Sigmoid colon (tissue), 7 donors: ENCODE measurements around the gene PATL1. TPM values are rescaled to one million over a fixed set of nuclear protein-coding genes. Genes with fewer than 3 reads are reported as not detected.

Source experiments
- DNase-seq: peaks from one replicate; pipeline ENCODE4 v3.0.0-alpha.2; 2019
- H3K27ac ChIP-seq, 4 donors: fragments of 200-600 bp; sonication (generic); one replicate each; pipeline ENCODE4 v1.5.1; 2016 to 2019; ENCODE audit warnings: mild to moderate bottlenecking in 1 of 4
- H3K27me3 ChIP-seq, 3 donors: fragments of 200-600 bp; sonication (generic); one replicate each; pipeline ENCODE4 v1.5.1; 2019; ENCODE audit warnings: mild to moderate bottlenecking in 1 of 3
- H3K36me3 ChIP-seq, 4 donors: fragments of 200-600 bp; sonication (generic); one replicate each; pipeline ENCODE4 v1.5.1; 2016 to 2019
- H3K4me1 ChIP-seq, 4 donors: fragments of 200-600 bp; sonication (generic); one replicate each; pipeline ENCODE4 v1.5.1; 2017 to 2019
- H3K4me3 ChIP-seq, 4 donors: fragments of 200-600 bp; sonication (generic); one replicate each; pipeline ENCODE4 v1.5.1; 2017 to 2019; ENCODE audit warnings: mild to moderate bottlenecking in 2 of 4, moderate library complexity in 1 of 4
- H3K9me3 ChIP-seq, 4 donors: fragments of 200-600 bp in 3 of 4; sonication (generic) in 3 of 4; one replicate each; pipeline versions ENCODE4 v1.5.1 to v1.6.1; 2013 to 2019
- CTCF ChIP-seq, 4 experiments: fragments of 450-650 bp in 3 of 4; fragments of 200-600 bp in 1 of 4; IDR thresholded peaks; one replicate each; pipeline ENCODE4 v1.5.1; 2016 to 2019; ENCODE audit warnings: antibody characterized with exemption in 4 of 4, mild to moderate bottlenecking in 3 of 4, moderate library complexity in 2 of 4
- EP300 ChIP-seq, 4 donors: sonication (generic); formaldehyde crosslinking; IDR thresholded peaks; one replicate each; pipeline ENCODE4 v1.6.1; 2017; ENCODE audit warnings: antibody characterized with exemption in 4 of 4
- POLR2A ChIP-seq, 2 donors: fragments of 450-650 bp; IDR thresholded peaks; one replicate each; pipeline ENCODE4 v1.6.1; 2016; ENCODE audit warnings: antibody characterized with exemption in 2 of 2, mild to moderate bottlenecking in 2 of 2, moderate library complexity in 2 of 2
- POLR2AphosphoS5 ChIP-seq, 4 donors: sonication (generic); formaldehyde crosslinking; IDR thresholded peaks; one replicate each; pipeline ENCODE4 v1.6.1; 2017; ENCODE audit warnings: antibody characterized with exemption in 4 of 4
- WGBS, 2 donors: extraction: QIAGEN DNeasy Blood & Tissue Kit; methylation state at CpG; one replicate each; pipeline ENCODE4 v1.1.7; 2013; 5-methylcytosine and 5-hydroxymethylcytosine counted together
- intact Hi-C: fragments of 100-400 bp; cut with DNase I; formaldehyde crosslinking; loops from one replicate; pipeline ENCODE4 v1.15.1; 2023
- polyA plus RNA-seq, 3 donors: library from polyadenylated mRNA; stranded (reverse); fragments of 200-250 nt; gene quantifications; one replicate each; pipeline ENCODE4 v1.2.3, GENCODE V29; 2013
- total RNA-seq, 4 donors: library from RNA; depleted of rRNA; stranded (reverse); fragments of >200 nt; gene quantifications; one replicate each; pipeline ENCODE4 v1.1.0, GENCODE V29; 2016
- donor health status: healthy with polysubstance abuse.
- donor health status: Bipolar disorder and iron deficiency.
- donor health status: healthy.

The PATL1 gene
- total and polyA plus RNA-seq, 7 donors = 11.0 to 21.2 (median 16.9) TPM

GRCh38 chr11:59674291-59674690, 5.5 kb upstream of the PATL1 start:
- 73 to 77% methylated on average over 2 of the region's 2 CpGs for WGBS, 2 donors
- H3K4me3 ChIP-seq = no peak overlapping the region
- H3K4me1 ChIP-seq = peaks cover 0 to 12% (median 10%) of the 10 kb centered on the region in 4 donors
- intact Hi-C loops = loop anchor here (5.0 kb wide), 1 partner anchor 128 kb away; no protein-coding TSS in a partner anchor
- no peaks in the 10 kb centered on the region for H3K36me3 ChIP-seq
- no peak for DNase-seq
- H3K27ac ChIP-seq = no peak overlapping the region
- H3K9me3 ChIP-seq = no peaks in the 10 kb centered on the region
- TF ChIP-seq CTCF (IDR thresholded peaks at IDR 0.05) = no peak
- TF ChIP-seq POLR2AphosphoS5 (IDR thresholded peaks at IDR 0.05) = no peak
- no peak for TF ChIP-seq EP300 (IDR thresholded peaks at IDR 0.05)
- no peak for TF ChIP-seq POLR2A (IDR thresholded peaks at IDR 0.05)
- H3K27me3 ChIP-seq = no peaks in the 10 kb centered on the region

GRCh38 chr11:59673291-59673690, 4.5 kb upstream of the PATL1 start:
- 92 to 96% methylated on average over 2 of the region's 2 CpGs for WGBS, 2 donors

GRCh38 chr11:59671471-59671870, 2.6 kb upstream of the PATL1 start:
- Histone ChIP-seq H3K36me3 (peaks cover 0 to 4% (median under 1%) of the 10 kb centered on the region in 4 donors), H3K27me3 (no peaks in the 10 kb centered on the region), H3K9me3 (no peaks in the 10 kb centered on the region), H3K27ac (no peak overlapping the region), H3K4me1 (peaks cover 0 to 30% (median 23%) of the 10 kb centered on the region in 4 donors), H3K4me3 (no peak overlapping the region)
- intact Hi-C loops = loop anchor here (5.0 kb wide), 1 partner anchor 131 kb away; no protein-coding TSS in a partner anchor
- DNase-seq = no peak
- TF ChIP-seq POLR2A (IDR thresholded peaks at IDR 0.05) = no peak
- TF ChIP-seq EP300 (IDR thresholded peaks at IDR 0.05) = no peak
- WGBS, 2 donors = 91 to 93% methylated on average over 11 of the region's 11 CpGs

More at GRCh38 chr11:59673291-59673690, 4.5 kb upstream of the PATL1 start:
- no peak for DNase-seq
- Histone ChIP-seq H3K27ac (no peak overlapping the region), H3K4me3 (no peak overlapping the region), H3K9me3 (no peaks in the 10 kb centered on the region), H3K36me3 (no peaks in the 10 kb centered on the region), H3K4me1 (peaks cover 0 to 12% (median 10%) of the 10 kb centered on the region in 4 donors), H3K27me3 (no peaks in the 10 kb centered on the region)
- intact Hi-C loops = loop anchor here (5.0 kb wide), 1 partner anchor 129 kb away; no protein-coding TSS in a partner anchor
- TF ChIP-seq EP300 (IDR thresholded peaks at IDR 0.05) (no peak), CTCF (IDR thresholded peaks at IDR 0.05) (no peak), POLR2AphosphoS5 (IDR thresholded peaks at IDR 0.05) (no peak), POLR2A (IDR thresholded peaks at IDR 0.05) (no peak)

GRCh38 chr11:59669611-59670009, 773 bp upstream of the PATL1 start:
- WGBS, 2 donors = 2 to 9% methylated on average over 22 of the region's 22 CpGs
- H3K27ac ChIP-seq = peak overlapping the region; percentile 91 to 95 (median 94)
- H3K4me1 ChIP-seq = peaks cover 0 to 32% (median 23%) of the 10 kb centered on the region in 4 donors
- intact Hi-C loops = loop anchor here (1.0 to 10.0 kb wide), 5 partner anchors 86 to 525 kb away; partner anchors contain the start of genes FAM111A and STX3
- H3K27me3 ChIP-seq = no peaks in the 10 kb centered on the region
- H3K4me3 ChIP-seq = peak overlapping the region; percentile 40 to 96 (median 84)
- peak; percentile 73 for DNase-seq
- TF ChIP-seq POLR2A (IDR thresholded peaks at IDR 0.05) (no peak), POLR2AphosphoS5 (IDR thresholded peaks at IDR 0.05) (no peak), CTCF (IDR thresholded peaks at IDR 0.05) (no peak), EP300 (IDR thresholded peaks at IDR 0.05) (no peak)
- peaks cover 0 to 22% (median 11%) of the 10 kb centered on the region in 4 donors for H3K36me3 ChIP-seq
- no peaks in the 10 kb centered on the region for H3K9me3 ChIP-seq

GRCh38 chr11:59668188-59668949, 468 bp downstream of the PATL1 start:
- DNase-seq = peak; percentile 86
- 1% methylated on average over 39 of the region's 39 CpGs for WGBS, 2 donors
- TF ChIP-seq POLR2AphosphoS5 (IDR thresholded peaks at IDR 0.05) = no peak
- TF ChIP-seq POLR2A (IDR thresholded peaks at IDR 0.05) = no peak
- peak; percentile 15 to 53 (median 38) for TF ChIP-seq CTCF (IDR thresholded peaks at IDR 0.05)
- peaks cover 0 to 39% (median 27%) of the 10 kb centered on the region in 4 donors for H3K4me1 ChIP-seq
- H3K9me3 ChIP-seq = no peaks in the 10 kb centered on the region
- peak overlapping the region; percentile 91 to 95 (median 94) for H3K27ac ChIP-seq
- intact Hi-C loops = loop anchor here (1.0 to 10.0 kb wide), 4 partner anchors 52 to 524 kb away; partner anchors contain the start of gene FAM111A
- H3K4me3 ChIP-seq = peak overlapping the region; percentile 81 to 96 (median 91)
- peaks cover 0 to 31% (median 14%) of the 10 kb centered on the region in 4 donors for H3K36me3 ChIP-seq
- H3K27me3 ChIP-seq = no peaks in the 10 kb centered on the region
